NCI-H446 treated with DMSO at 0.1 percent for 48 hours (cell line): ENCODE results near the gene GPR157.

Experiments
- DNase-seq: peaks from one replicate; lab custom pipeline; 2025; lab: John Stamatoyannopoulos, UW

The GPR157 gene

GRCh38 chr1:9086796-9087195, 42.1 kb downstream of the GPR157 start:
- no peak for DNase-seq

GRCh38 chr1:9086045-9086444, 42.9 kb downstream of the GPR157 start:
- no peak for DNase-seq

DNA sequence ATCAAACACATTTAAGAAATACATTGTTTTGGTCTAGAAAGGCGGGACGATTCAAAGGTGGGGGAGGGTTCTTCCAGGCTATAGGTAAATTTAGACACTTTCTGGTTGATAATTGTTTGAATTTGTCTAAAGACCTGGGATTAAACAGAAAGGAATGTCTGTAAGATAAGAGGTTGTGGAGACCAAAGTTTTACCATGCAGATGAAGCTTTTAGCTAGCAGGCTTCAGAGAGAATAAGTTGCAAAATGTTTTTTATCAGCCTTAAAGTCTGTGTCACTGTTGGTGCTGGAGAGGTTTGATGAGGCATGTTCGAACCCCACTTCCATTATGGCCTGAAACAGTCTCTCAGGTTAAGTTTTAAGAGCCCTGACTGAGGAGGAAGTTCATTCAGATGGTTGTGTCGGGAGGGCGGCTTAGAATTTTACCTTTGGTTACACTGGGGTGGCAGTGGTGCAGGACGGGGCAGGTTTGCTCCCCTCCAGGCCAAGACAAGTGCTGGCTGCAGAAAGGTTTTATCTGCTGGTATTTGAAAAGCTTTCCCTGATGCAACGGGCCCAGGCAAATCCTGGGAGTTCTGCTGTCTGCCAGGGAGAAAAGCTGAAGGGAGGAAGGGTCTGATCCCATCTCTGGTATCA, 43.5 kb downstream of the GPR157 start:
- no peak for DNase-seq

DNA sequence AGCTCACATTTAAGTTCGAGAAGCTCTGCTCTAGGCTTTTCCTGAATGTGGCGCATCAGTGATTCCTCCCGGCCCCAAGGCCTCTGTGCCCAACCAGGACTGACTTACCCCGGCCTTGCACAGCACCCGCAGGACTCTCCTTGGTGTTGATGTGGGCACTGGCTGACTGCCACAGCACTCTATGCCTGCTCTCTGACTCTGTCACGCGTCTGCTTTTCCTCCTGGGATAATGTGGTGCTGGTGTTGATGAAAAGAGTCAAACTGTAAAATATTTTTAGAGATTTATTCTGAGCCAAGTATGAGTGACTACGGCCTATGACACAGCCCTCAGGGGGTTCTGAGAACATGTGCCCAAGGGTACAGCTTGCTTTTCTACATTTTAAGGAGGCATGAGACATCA, 44.0 kb downstream of the GPR157 start:
- no peak for DNase-seq

DNA sequence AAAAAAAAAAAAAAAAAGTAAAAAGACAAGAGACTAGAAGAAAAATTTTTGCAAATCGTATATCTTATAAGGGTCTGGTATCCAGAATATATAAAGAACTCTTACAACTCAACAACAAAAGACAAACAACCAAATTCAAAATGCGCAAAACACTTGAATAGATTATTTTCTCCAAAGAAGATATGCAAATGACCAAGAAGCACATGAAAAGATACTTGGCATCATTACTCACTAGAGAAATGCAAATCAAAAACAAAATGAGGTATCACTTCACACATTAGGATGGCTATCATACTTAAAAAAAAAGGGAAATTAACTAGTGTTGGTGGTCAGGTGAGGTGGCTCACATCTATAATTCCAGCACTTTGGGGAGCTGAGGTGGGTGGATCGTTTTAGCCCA, 47.4 kb downstream of the GPR157 start:
- DNase-seq: no peak

GRCh38 chr1:9080705-9081291, 48.1 kb downstream of the GPR157 start:
- DNase-seq: no peak

DNA sequence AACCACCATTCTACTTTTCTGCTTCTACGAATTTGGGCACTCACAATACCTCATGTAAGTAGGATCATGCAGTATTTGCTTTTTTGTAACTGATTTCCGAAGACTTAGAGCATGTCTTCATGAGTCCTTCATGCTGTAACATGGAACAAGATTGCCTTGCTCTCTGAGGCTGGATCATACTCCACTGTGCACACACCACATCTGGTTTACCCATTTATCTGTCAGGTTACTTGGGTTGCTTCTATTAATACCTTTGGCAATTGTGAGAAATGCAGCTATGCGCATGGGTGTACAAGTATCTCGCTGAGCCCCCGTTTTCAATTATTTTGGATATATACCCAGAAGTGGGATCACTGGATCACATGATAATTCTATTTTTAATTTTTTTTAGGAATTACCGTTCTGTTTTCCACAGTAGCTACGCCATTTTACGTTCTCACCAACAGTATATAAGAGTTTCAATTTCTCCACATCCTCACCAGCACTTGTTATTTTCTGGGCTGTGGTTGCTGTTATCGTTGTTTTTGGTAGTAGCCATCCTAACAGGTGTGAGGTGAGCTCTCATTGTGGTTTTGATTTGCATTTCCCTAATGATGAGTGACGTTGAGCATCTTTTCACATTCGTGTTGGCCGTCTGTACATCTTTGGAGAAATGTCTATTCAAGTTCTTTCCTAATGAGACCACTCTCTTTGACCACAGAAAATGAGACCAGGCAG, 48.8 kb downstream of the GPR157 start:
- no peak for DNase-seq

- DNase-seq: no peak
Observed at GRCh38 chr1:9078752-9079500, 50.0 kb downstream of the GPR157 start.

DNA sequence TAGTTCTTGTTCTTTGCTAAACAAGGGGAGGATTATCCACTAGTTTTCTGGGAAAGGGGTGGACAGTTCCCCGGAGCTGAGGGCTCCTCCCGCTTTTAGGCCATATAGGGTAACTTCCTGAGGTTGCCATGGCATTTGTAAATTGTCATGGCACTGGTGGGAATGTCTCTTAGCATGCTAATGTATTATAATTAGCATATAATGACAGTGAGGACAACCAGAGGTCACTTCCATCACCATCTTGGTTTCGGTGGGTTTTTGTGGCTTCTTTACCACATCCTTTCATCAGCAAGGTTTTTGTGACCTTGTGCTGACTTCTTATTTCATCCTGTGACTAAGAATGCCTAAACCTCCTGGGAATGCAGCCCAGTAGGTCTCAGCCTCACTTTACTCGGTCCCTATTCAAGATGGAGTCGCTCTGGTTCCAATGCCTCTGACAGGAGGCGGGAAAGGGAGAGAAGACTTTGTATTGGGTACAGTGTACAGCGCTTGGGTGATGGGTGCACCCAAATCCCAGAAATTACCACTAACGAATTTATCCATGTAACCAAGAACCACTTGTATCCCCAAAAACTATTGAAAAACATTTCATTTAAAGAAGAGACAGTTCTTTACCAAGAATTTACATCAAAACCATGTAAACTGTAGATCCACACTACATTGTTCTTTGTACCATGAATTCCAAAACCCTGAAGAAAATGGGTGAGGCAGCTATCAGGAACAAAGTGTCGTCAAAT, 50.7 kb downstream of the GPR157 start:
- DNase-seq: no peak

DNA sequence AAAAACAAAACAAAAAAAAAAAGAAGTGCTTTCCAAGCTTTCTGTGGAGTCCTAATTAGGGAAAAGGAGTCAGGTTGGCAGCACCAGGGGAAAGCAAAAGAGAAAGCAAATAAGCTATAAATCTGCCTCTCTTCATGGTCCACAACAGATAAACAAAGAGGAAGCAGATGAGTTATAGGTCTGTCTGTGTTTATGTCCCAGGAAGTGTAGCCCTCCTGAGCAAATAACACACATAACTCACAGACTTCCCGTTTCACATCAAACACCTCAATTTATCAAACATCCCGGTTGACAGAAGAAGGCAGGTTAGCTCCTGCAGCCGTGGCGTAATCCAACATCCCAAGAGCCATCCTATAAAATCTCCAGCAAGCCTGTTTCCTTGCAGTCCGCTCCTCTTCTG, 53.9 kb downstream of the GPR157 start:
- no peak for DNase-seq

GRCh38 chr1:9073143-9073542, 55.8 kb downstream of the GPR157 start:
- DNase-seq: no peak

- DNase-seq: no peak
Observed at GRCh38 chr1:9071554-9072235, 57.2 kb downstream of the GPR157 start.

GRCh38 chr1:9070486-9070885, 58.4 kb downstream of the GPR157 start:
- DNase-seq: no peak

DNA sequence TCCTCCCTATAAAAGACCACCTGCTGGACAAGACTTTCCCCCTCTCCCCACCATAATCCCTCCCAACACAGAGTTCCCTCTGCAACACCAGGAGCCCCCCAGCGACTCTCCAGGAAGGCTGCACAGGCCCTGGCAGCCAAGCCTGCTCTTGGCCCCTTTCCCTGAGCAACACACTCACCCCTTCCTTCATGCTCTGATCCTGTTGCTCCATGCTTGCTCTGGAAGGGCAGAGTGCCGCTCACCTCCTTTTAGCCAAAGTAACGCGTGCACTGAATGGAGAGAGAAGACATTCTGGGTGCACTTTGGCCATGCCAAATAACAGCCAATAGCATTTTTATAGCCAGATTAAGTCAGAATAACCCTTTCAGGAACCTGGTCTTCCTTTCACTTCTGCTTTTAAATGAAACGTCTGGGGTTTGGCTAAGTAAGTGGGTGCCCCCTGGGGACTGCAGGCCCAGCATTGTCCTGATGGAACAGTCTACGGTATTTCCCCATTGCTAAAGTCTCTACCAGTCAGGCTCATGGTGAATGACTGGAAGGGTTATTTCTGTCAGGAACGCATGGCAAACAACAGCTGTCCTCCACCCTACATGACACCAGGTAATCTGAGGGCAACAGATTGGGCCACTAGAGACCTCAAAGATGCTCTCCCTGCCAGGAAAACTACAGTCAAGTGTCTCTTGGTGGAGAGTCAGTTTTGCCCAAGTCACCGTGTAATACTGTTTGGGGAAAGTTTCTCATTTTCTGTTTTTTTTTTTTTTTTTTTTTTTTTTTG, 59.4 kb downstream of the GPR157 start, which contains the start of gene SLC2A5:
TSS of gene SLC2A5 (minus strand) at position 310 of the 775 bp plus-strand sequence. CDS start at position 211, 99 bp downstream.
- DNase-seq: no peak

GRCh38 chr1:9068981-9069325, 59.9 kb downstream of the GPR157 start:
- no peak for DNase-seq

DNA sequence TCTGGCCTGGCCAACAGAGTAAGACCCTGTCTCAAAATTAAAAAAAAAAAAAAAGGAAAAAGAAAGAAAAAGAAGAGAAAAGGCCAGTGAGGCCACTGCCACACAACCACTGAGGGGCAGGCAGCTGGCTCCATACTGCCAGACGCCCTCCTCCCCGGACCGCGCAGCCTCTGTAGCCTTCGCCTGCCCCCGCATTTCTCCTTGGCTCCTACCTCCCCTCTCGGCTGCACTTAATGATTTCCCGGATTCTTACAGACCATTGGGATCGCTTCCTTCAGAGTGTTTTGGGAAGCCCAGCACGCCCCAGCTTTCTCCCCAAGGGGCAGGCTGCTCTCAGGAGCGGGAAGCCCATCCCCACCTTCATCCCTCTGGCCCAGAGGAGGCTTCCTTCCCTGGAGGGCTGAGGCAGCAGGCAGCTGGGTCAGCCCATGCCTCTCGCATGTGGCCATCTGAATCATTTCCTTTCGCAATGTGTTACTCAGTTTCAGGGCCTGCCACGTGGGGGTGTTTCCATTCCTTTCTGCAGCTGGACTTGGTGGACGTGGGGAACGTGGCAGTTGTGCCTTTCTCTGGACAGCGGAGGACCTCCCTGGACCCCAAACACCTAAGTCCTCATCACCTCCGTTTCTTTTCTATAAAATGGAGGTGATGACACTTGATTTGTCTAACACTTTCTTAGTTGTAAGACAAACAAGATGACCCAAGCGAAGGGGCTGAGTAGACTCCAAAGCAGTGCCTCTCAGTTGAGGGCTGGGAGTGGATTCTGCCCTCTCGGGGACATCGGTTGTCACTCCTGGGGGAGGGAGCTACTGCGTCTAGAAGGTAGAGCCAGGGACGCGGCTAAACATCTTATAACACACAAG, 61.7 kb downstream of the GPR157 start:
- DNase-seq: no peak

GRCh38 chr1:9065213-9065751, 63.6 kb downstream of the GPR157 start:
- no peak for DNase-seq

DNA sequence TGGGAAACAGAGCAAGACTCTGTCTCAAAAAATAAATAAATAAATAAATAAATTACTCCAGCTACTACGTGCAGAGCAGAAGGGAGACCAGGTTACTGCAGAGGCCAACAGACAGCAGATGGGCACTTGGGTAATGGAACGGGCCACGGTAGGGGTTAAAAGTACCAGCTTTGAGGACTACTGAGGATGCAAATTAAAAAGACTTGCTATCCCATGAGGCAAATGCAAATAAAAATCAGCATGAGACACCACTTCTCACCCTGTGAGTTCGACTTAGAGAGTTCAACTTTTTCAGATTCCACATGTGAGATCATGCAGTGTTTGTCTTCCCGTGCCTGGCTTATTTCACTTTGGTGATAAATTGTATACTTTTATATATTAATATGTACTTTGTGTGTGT, 66.1 kb downstream of the GPR157 start:
- no peak for DNase-seq

DNA sequence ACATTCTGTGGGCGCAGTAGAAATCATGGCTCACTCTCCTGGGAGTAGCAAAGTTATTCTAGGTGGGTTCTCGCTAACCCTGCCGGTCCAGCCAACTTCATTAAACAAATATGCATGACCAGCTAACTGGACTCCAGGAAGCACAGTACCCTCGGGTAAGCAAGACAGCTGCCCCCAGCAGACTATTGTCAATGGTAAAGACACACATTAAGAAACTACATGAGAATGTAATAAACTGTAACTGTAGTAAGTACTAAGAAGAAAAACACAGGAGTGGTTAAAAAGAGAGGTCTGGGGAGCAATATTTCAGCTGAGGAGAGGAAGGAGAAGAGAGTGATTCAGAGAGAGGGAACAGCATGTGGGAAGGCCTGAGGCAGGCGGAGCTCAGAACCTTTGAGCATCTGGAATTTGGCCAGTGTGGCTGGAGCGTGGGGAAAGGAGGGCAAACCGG, 66.9 kb downstream of the GPR157 start:
- no peak for DNase-seq
